Fibroblast of pulmonary artery (primary cell): Measurements from ENCODE around the gene ZNF763.
"Not testable (repeated sequence)": the region's sequence is repeated elsewhere in the genome, so short reads cannot be mapped to it uniquely, and the experiment has no call there.

Experiments
- DNase-seq: peaks from one replicate; pipeline ENCODE4 v3.0.0-alpha.2; 2010; ENCODE audit warnings: low read depth
- H3K4me3 ChIP-seq: replicated peaks from 2 replicates; pipeline ENCODE4 v1.5.1; 2011; ENCODE audit warnings: low read depth, mild to moderate bottlenecking, control low read depth, low read length, moderate library complexity
- CTCF ChIP-seq: IDR thresholded peaks from 2 replicates; pipeline ENCODE4 v1.5.1; 2011; ENCODE audit warnings: mild to moderate bottlenecking, control low read depth, low read length, inconsistent platforms; ENCODE audit errors: missing control alignments

The ZNF763 gene

GRCh38 chr19:11964858-11965645 lies at the start of gene ZNF763:
TSS of gene ZNF763 (plus strand) at chr19:11965040. CDS start at chr19:11965209, 169 bp downstream.
- no peak for TF ChIP-seq CTCF
- peak within 1 kb of the TSS; percentile 79 for H3K4me3 ChIP-seq
- DNase-seq = peak; percentile 81

- TF ChIP-seq CTCF = no peak
- DNase-seq = peak; percentile 29
- no peak overlapping the region for H3K4me3 ChIP-seq
These were observed 42.9 kb upstream of the ZNF763 start for GRCh38 chr19:11921852-11922495.

GRCh38 chr19:11924886-11925650 lies 39.8 kb upstream of the ZNF763 start, which contains the start of gene ZNF700:
TSS of gene ZNF700 (plus strand) at chr19:11925107. CDS start at chr19:11925211, 104 bp downstream.
- H3K4me3 ChIP-seq = peak within 1 kb of the TSS; percentile 91
- TF ChIP-seq CTCF = no peak
- DNase-seq = peak; percentile 88

- H3K4me3 ChIP-seq = peak overlapping the region; percentile 91
- not testable (repeated sequence) for DNase-seq
These were observed 39.1 kb upstream of the ZNF763 start for GRCh38 chr19:11925651-11926187.

- DNase-seq = no peak
- no peak for TF ChIP-seq CTCF
- no peak overlapping the region for H3K4me3 ChIP-seq
These were observed 37.6 kb upstream of the ZNF763 start for GRCh38 chr19:11927227-11927626.

- no peak overlapping the region for H3K4me3 ChIP-seq
- no peak for DNase-seq
- TF ChIP-seq CTCF = no peak
These were observed 33.8 kb upstream of the ZNF763 start for GRCh38 chr19:11931051-11931450.

GRCh38 chr19:11931513-11931912 lies 33.3 kb upstream of the ZNF763 start:
- H3K4me3 ChIP-seq = no peak overlapping the region
- no peak for DNase-seq
- no peak for TF ChIP-seq CTCF

- not testable (repeated sequence) for DNase-seq, H3K4me3 ChIP-seq
These were observed 29.0 kb upstream of the ZNF763 start for GRCh38 chr19:11935829-11936228.

GRCh38 chr19:11938383-11938782 lies 26.5 kb upstream of the ZNF763 start:
- H3K4me3 ChIP-seq, DNase-seq: not testable (repeated sequence)

GRCh38 chr19:11941361-11941887 lies 23.4 kb upstream of the ZNF763 start:
- not testable (repeated sequence) for DNase-seq, H3K4me3 ChIP-seq
